GM13976 (cell line): ENCODE results near the gene EHD1.
"Not testable (repeated sequence)": the region's sequence is repeated elsewhere in the genome, so short reads cannot be mapped to it uniquely, and the experiment has no call there.

Source experiments
- DNase-seq: peaks from one replicate; pipeline ENCODE4 v3.0.0; 2012; ENCODE audit warnings: low spot score
- in situ Hi-C: fragments of 300-500 bp; cut with MboI; formaldehyde crosslinking; loops from one replicate; pipeline ENCODE4 v1.12.0; 2022; ENCODE audit warnings: low sequenced_read_pairs, mixed read lengths, inconsistent platforms; ENCODE audit not compliant: unreplicated experiment
- TF ChIP-seq, protein P1 (sequence below): IDR thresholded peaks from 2 replicates; pipeline ENCODE4 v1.5.1; 2012; ENCODE audit warnings: borderline replicate concordance, mild to moderate bottlenecking; ENCODE audit not compliant: insufficient read depth; ENCODE audit errors: extremely low read depth, missing control alignments, control extremely low read depth

EHD1 gene

GRCh38 chr11:64850979-64851567, 27.3 kb downstream of the EHD1 start:
- DNase-seq, result peak; percentile 88
- TF ChIP-seq, protein P1, sequence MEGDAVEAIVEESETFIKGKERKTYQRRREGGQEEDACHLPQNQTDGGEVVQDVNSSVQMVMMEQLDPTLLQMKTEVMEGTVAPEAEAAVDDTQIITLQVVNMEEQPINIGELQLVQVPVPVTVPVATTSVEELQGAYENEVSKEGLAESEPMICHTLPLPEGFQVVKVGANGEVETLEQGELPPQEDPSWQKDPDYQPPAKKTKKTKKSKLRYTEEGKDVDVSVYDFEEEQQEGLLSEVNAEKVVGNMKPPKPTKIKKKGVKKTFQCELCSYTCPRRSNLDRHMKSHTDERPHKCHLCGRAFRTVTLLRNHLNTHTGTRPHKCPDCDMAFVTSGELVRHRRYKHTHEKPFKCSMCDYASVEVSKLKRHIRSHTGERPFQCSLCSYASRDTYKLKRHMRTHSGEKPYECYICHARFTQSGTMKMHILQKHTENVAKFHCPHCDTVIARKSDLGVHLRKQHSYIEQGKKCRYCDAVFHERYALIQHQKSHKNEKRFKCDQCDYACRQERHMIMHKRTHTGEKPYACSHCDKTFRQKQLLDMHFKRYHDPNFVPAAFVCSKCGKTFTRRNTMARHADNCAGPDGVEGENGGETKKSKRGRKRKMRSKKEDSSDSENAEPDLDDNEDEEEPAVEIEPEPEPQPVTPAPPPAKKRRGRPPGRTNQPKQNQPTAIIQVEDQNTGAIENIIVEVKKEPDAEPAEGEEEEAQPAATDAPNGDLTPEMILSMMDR, result no peak
- in situ Hi-C loops, result no loop called here

DNA sequence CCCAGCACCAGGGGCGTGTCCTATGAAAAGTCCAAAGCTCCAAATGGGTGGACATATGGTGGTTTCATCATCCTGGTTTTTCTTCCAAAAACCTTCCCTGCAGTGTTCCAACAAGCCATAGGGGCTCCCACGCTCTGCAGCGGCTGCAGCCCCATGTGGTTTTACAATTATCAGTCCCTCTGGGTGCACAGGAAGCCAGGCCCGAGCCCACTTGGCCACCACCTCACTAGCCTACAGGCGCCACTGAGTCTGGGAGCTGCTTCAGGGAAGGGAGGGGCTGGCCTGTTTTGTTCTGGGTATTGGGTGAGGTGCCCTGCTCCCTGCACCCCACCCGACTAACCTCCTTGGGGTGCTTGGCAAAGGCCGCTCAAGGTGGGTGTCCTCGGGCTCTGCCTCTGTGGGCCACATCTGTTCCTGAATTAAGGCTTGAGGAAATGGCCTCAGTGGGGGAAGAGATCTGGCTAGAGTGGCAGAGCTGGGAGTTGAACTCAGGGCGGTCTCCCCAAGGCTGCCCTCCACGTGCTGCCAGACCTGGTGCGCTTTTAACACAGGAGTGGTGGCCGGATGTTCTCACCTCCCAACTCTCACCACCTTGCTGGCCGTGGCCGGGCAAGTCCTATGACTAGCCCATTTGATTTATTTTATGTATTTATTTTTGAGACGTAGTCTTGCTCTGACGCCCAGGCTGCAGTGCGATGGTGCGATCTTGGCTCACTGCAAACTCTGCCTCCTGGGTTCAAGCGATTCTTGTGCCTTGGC, 28.6 kb downstream of the EHD1 start:
- in situ Hi-C loops, result loop anchor here (5.0 kb wide), 1 partner anchor 43 kb away; no protein-coding TSS in a partner anchor

GRCh38 chr11:64848826-64849597, 29.4 kb downstream of the EHD1 start:
- no peak for DNase-seq
- in situ Hi-C loops, result loop anchor here (5.0 kb wide), 1 partner anchor 43 kb away; no protein-coding TSS in a partner anchor
- TF ChIP-seq, protein P1, result peak; percentile 14

More for the DNA sequence above, 28.6 kb downstream of the EHD1 start:
- DNase-seq, result no peak
- TF ChIP-seq, protein P1, result no peak

- TF ChIP-seq, protein P1, result no peak
- in situ Hi-C loops, result loop anchor here (5.0 kb wide), 1 partner anchor 44 kb away; no protein-coding TSS in a partner anchor
- DNase-seq, result no peak
Measured at GRCh38 chr11:64848214-64848825, 30.1 kb downstream of the EHD1 start.

GRCh38 chr11:64846998-64847666, 31.3 kb downstream of the EHD1 start:
- in situ Hi-C loops, result loop anchor here (5.0 kb wide), 1 partner anchor 45 kb away; no protein-coding TSS in a partner anchor
- TF ChIP-seq, protein P1, result peak; percentile 95
- DNase-seq, result peak; percentile 90

DNA sequence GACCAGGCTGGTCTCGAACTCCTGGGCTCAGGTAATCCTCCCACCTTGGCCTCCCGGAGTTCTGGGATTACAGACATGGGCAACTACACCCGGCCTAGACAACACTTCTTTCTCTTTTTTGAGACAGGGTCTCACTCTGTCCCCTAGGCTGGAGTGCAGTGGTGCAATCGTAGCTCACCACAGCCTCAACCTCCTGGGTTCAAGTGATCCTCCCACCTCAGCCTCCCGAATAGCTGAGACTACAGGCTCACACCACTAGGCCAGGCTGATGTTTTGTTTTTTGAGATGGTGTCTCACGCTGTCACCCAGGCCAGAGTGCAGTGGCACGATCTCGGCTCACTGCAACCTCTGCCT, 32.7 kb downstream of the EHD1 start:
- in situ Hi-C loops, result loop anchor here (5.0 kb wide), 1 partner anchor 47 kb away; no protein-coding TSS in a partner anchor
- DNase-seq, result not testable (repeated sequence)
